OCI-LY7 (cell line): ENCODE results near the gene SPACDR. TPM values are rescaled to one million over a fixed set of nuclear protein-coding genes. Genes with fewer than 3 reads are reported as not detected.

Experiments
- BruUV-seq: library from RNA; stranded (reverse); fragments of 400-500 nt; replicated peaks from 2 replicates; lab custom pipeline; 2021; lab: Mats Ljungman, UMichigan
- CTCF ChIA-PET: fragments of 300-600 bp; sonication (Branson Sonifier 250); formaldehyde crosslinking; loops from one replicate; lab custom pipeline; 2022; ENCODE audit warnings: antibody characterized with exemption; ENCODE audit not compliant: unreplicated experiment; lab: Charles Lee
- POLR2A ChIA-PET: fragments of 300-600 bp; sonication (Branson Sonifier 250); formaldehyde crosslinking; loops from one replicate; lab custom pipeline; 2022; ENCODE audit warnings: antibody characterized with exemption; lab: Charles Lee
- DNase-seq: peaks from one replicate; pipeline ENCODE4 v3.0.0-alpha.2; 2015; ENCODE audit warnings: low spot score
- H2AFZ ChIP-seq: fragments of 200-600 bp; sonication (generic), shearing (Covaris generic); 2 replicates; pipeline ENCODE4 v1.6.1; 2014; ENCODE audit warnings: mild to moderate bottlenecking, antibody characterized with exemption, low read length, moderate library complexity
- H3K27ac ChIP-seq: fragments of 200-600 bp; sonication (generic); 2 replicates; pipeline ENCODE4 v1.5.1; 2014; ENCODE audit warnings: mixed run types, low read depth, mild to moderate bottlenecking, moderate library complexity, low read length, inconsistent platforms; ENCODE audit not compliant: poor library complexity, severe bottlenecking
- H3K36me3 ChIP-seq: fragments of 200-600 bp; sonication (generic); 2 replicates; pipeline ENCODE4 v1.6.1; 2014; ENCODE audit warnings: mild to moderate bottlenecking, antibody characterized with exemption, low read length, moderate library complexity, mixed read lengths; ENCODE audit not compliant: insufficient read depth
- H3K4me1 ChIP-seq: fragments of 200-600 bp; sonication (generic); 2 replicates; pipeline ENCODE4 v1.5.1; 2014; ENCODE audit warnings: mild to moderate bottlenecking, low read length; ENCODE audit not compliant: insufficient read depth, poor library complexity, severe bottlenecking
- H3K4me2 ChIP-seq: fragments of 200-600 bp; sonication (generic); 2 replicates; pipeline ENCODE4 v1.6.1; 2014; ENCODE audit warnings: mild to moderate bottlenecking, low read length
- H3K4me3 ChIP-seq: fragments of 200-600 bp; sonication (generic); 2 replicates; pipeline ENCODE4 v1.5.1; 2014; ENCODE audit warnings: mild to moderate bottlenecking, low read depth, low read length; ENCODE audit not compliant: poor library complexity, severe bottlenecking
- H3K79me2 ChIP-seq: fragments of 200-600 bp; sonication (generic); 2 replicates; pipeline ENCODE4 v1.6.1; 2016; ENCODE audit warnings: low read depth, mild to moderate bottlenecking, low read length, moderate library complexity, mixed read lengths; ENCODE audit not compliant: insufficient read depth
- H3K9me2 ChIP-seq: fragments of 200-600 bp; sonication (generic); 2 replicates; pipeline ENCODE4 v1.6.1; 2016; ENCODE audit warnings: mild to moderate bottlenecking, low read length, mixed read lengths; ENCODE audit not compliant: insufficient read depth
- H3K9me3 ChIP-seq: fragments of 200-600 bp; sonication (generic); 2 replicates; pipeline ENCODE4 v1.6.1; 2014; ENCODE audit warnings: mild to moderate bottlenecking, mixed run types, low read length, mixed read lengths
- H4K20me1 ChIP-seq: fragments of 200-600 bp; sonication (generic); 2 replicates; pipeline ENCODE4 v1.6.1; 2014; ENCODE audit warnings: mild to moderate bottlenecking, antibody characterized with exemption, low read length, moderate library complexity, mixed read lengths; ENCODE audit not compliant: insufficient read depth
- CTCF ChIP-seq: fragments of 200-600 bp; sonication (generic); conservative IDR thresholded peaks from 2 replicates; pipeline ENCODE4 v1.5.1; 2014; ENCODE audit warnings: mild to moderate bottlenecking, antibody characterized with exemption, low read length, moderate library complexity, mixed read lengths
- EZH2phosphoT487 ChIP-seq: fragments of 200-600 bp; sonication (generic); IDR thresholded peaks from 2 replicates; pipeline ENCODE4 v1.6.1; 2018; ENCODE audit warnings: low read depth, borderline replicate concordance, mild to moderate bottlenecking, mixed run types, antibody characterized with exemption, low read length, moderate library complexity, mixed read lengths
- intact Hi-C: fragments of 100-400 bp; cut with micrococcal nuclease; formaldehyde crosslinking; loops from one replicate; pipeline ENCODE4 v1.10.0; 2022; ENCODE audit not compliant: unreplicated experiment
- total RNA-seq, 2 experiments: library from RNA; depleted of rRNA in 1 of 2; stranded (reverse); fragments of >200 nt in 1 of 2; shearing (Covaris generic) in 1 of 2; gene quantifications; 2 replicates each; pipeline ENCODE4 v1.2.3, GENCODE V29; 2014 to 2022

Gene SPACDR
- total RNA-seq, 2 experiments from 2014 or later = 1.6 to 2.4 TPM

GRCh38 chr7:100438172-100438571 is 25.9 kb downstream of the SPACDR start:
- no peak overlapping the region for H3K27ac ChIP-seq
- H3K4me3 ChIP-seq = no peak overlapping the region
- CTCF ChIA-PET = no interaction called here
- H3K4me2 ChIP-seq = no peak overlapping the region
- peaks cover 16% of the 10 kb centered on the region; the same call in 1 of the 2 replicates for H3K79me2 ChIP-seq
- TSS peak; percentile 37 for BruUV-seq
- H2AFZ ChIP-seq = no peak overlapping the region
- no peaks in the 10 kb centered on the region for H3K9me2 ChIP-seq
- no peaks in the 10 kb centered on the region for H3K9me3 ChIP-seq
- intact Hi-C loops = no loop called here
- peaks cover 27% of the 10 kb centered on the region for H3K4me1 ChIP-seq
- TF ChIP-seq EZH2phosphoT487 = no peak
- no peak for TF ChIP-seq CTCF
- H3K36me3 ChIP-seq = peaks cover 40% of the 10 kb centered on the region
- POLR2A ChIA-PET = interaction anchor here (0.6 to 1.3 kb wide), 2 partner anchors 9 to 62 kb away, joined by 6 to 7 read pairs; partner anchors contain the start of gene ZCWPW1
- no peak for DNase-seq
- H4K20me1 ChIP-seq = no peaks in the 10 kb centered on the region

GRCh38 chr7:100437150-100438100 is 26.6 kb downstream of the SPACDR start:
- Histone ChIP-seq H3K4me1 (peaks cover 34% of the 10 kb centered on the region), H3K36me3 (peaks cover 47% of the 10 kb centered on the region), H2AFZ (no peak overlapping the region; the same call in 1 of the 2 replicates), H3K27ac (peak overlapping the region; percentile 84), H3K4me3 (peak overlapping the region; percentile 90), H3K79me2 (peaks cover 21% of the 10 kb centered on the region; the same call in 1 of the 2 replicates), H3K9me3 (no peaks in the 10 kb centered on the region), H4K20me1 (no peaks in the 10 kb centered on the region), H3K4me2 (peak overlapping the region; percentile 56), H3K9me2 (no peaks in the 10 kb centered on the region)
- ChIA-PET POLR2A (interaction anchor here (0.6 to 1.5 kb wide), 8 partner anchors 8 to 1998 kb away, joined by 3 to 7 read pairs (median 6); partner anchors contain the start of gene ZCWPW1), CTCF (interaction anchor here (0.6 to 0.7 kb wide), 2 partner anchors 40 to 149 kb away, joined by 3 read pairs; no protein-coding TSS in a partner anchor)
- intact Hi-C loops = loop anchor here (2.0 kb wide), 1 partner anchor 237 kb away; no protein-coding TSS in a partner anchor
- TF ChIP-seq EZH2phosphoT487 (no peak), CTCF (no peak)
- DNase-seq = no peak
- no TSS peak for BruUV-seq
